ENCODE measurements around the gene RAD51B.
"Not testable (repeated sequence)": the region's sequence is repeated elsewhere in the genome, so short reads cannot be mapped to it uniquely, and the experiment has no call there.

Gene RAD51B

DNA sequence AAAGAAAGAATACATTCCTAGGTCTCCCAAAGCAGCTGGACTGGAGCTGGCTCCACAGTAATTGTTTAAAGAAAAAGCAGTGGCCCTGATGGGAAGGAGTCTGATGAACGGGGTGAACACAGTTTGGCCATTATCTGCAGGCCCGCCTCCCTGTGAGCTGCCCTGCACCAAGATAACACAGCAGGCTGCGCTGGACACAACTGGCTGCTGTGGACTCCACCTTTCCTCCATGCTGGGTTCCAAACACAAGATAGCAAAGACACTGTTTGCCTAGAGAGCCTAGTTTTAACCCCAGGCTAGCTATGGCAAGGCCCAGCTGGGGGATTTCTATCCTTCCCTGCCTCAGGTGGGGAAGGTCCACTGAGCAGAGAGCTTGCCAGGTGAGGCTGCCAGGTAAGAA is 938.7 kb downstream of the RAD51B start:
- TF ChIP-seq CTCF (conservative IDR thresholded peaks at IDR 0.05; ENCODE audit: low read depth), result no peak
- ChIA-PET CTCF (interaction anchor here (1.3 kb wide), 1 partner anchor 22 kb away, joined by 3 read pairs; no protein-coding TSS in a partner anchor), POLR2A (ENCODE audit: low non-redundant PET) (no interaction called here)
- no peak overlapping the region for H3K27ac ChIP-seq
- DNase-seq (ENCODE audit: low spot score), result no peak

GRCh38 chr14:68759017-68759560 is 939.5 kb downstream of the RAD51B start:
- TF ChIP-seq CTCF (conservative IDR thresholded peaks at IDR 0.05; ENCODE audit: low read depth), result no peak
- DNase-seq (ENCODE audit: low spot score), result no peak
- CTCF ChIA-PET, result interaction anchor here (0.6 to 1.3 kb wide), 3 partner anchors 22 to 204 kb away, joined by 3 read pairs; no protein-coding TSS in a partner anchor
- POLR2A ChIA-PET (ENCODE audit: low non-redundant PET), result no interaction called here
- H3K27ac ChIP-seq, result no peak overlapping the region

- no peak for TF ChIP-seq CTCF (conservative IDR thresholded peaks at IDR 0.05; ENCODE audit: low read depth)
- H3K27ac ChIP-seq, result no peak overlapping the region
- no peak for DNase-seq (ENCODE audit: low spot score)
- ChIA-PET CTCF (no interaction called here), POLR2A (ENCODE audit: low non-redundant PET) (no interaction called here)
Measured at GRCh38 chr14:68759937-68760336, 940.4 kb downstream of the RAD51B start.

DNA sequence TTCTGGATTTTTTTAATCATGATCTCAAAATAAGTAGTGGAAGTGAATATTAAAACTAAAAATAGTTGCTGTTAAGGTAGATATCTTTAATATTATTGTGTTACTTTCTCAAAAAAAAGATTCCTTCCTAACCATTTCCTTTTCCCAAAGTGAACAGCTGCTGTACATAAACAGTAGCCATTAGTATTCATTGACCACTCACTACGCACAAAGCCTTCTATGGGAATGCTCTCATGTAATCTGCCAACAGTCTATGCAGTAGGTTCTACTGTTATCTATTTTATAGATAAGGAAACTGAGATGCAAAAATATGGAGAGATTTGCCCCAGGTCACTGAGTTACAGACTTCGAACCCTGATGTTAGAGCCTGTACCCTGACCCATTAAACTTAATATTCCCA is 941.2 kb downstream of the RAD51B start:
- no peak overlapping the region for H3K27ac ChIP-seq

GRCh38 chr14:68761391-68761790 is 941.8 kb downstream of the RAD51B start:
- no peak for DNase-seq (ENCODE audit: low spot score)
- CTCF ChIA-PET, result interaction anchor here (0.6 kb wide), 1 partner anchor 11 kb away, joined by 3 read pairs; no protein-coding TSS in a partner anchor
- no peak overlapping the region for H3K27ac ChIP-seq
- POLR2A ChIA-PET (ENCODE audit: low non-redundant PET), result no interaction called here
- no peak for TF ChIP-seq CTCF (conservative IDR thresholded peaks at IDR 0.05; ENCODE audit: low read depth)

More for the DNA sequence above, 941.2 kb downstream of the RAD51B start:
- POLR2A ChIA-PET (ENCODE audit: low non-redundant PET), result no interaction called here
- CTCF ChIA-PET, result interaction anchor here (0.6 kb wide), 1 partner anchor 10 kb away, joined by 3 read pairs; no protein-coding TSS in a partner anchor
- TF ChIP-seq CTCF (conservative IDR thresholded peaks at IDR 0.05; ENCODE audit: low read depth), result no peak
- no peak for DNase-seq (ENCODE audit: low spot score)

GRCh38 chr14:68762953-68763764 is 943.6 kb downstream of the RAD51B start:
- no peak overlapping the region for H3K27ac ChIP-seq
- ChIA-PET POLR2A (ENCODE audit: low non-redundant PET) (interaction anchor here (0.9 kb wide), 1 partner anchor 30 kb away, joined by 3 read pairs; the partner anchor contains the start of gene ZFP36L1), CTCF (interaction anchor here (0.5 kb wide), 2 partner anchors 269 to 418 kb away, joined by 3 to 5 read pairs; no protein-coding TSS in a partner anchor)
- DNase-seq (ENCODE audit: low spot score), result no peak
- TF ChIP-seq CTCF (conservative IDR thresholded peaks at IDR 0.05; ENCODE audit: low read depth), result no peak

DNA sequence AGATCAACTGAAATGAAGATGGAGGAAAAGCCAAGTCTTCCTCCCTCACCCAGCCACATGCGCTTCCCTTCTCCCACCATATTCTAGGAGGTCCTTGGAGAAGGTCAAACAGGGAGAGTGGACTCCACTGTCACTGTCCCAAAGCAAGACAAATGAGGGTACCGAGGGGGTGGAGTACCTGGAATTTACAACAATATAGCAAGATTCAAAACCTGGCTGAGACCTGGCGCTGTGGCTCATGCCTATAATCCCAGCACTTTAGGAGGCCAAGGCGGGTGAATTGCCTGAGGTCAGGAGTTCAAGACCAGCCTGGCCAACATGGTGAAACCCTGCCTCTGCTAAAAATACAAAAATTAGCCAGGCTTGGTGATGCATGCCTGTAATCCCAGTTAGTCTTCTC is 944.3 kb downstream of the RAD51B start:
- H3K27ac ChIP-seq; DNase-seq (ENCODE audit: low spot score): not testable (repeated sequence)
- ChIA-PET POLR2A (ENCODE audit: low non-redundant PET) (interaction anchor here (0.9 kb wide), 1 partner anchor 29 kb away, joined by 3 read pairs; the partner anchor contains the start of gene ZFP36L1), CTCF (interaction anchor here (0.5 kb wide), 1 partner anchor 269 kb away, joined by 3 read pairs; no protein-coding TSS in a partner anchor)

Data from RWPE1 (cell line).